ENCODE results near the gene PEX11B. TPM values are rescaled to one million over a fixed set of nuclear protein-coding genes. Genes with fewer than 3 reads are reported as not detected.

PEX11B gene
- polyA plus RNA-seq, 1 donor (not counting 4 experiments of a cell fraction or from before 2014, with no cell fraction given), result 97.7 TPM

- H3K27ac ChIP-seq (ENCODE audit: control insufficient read depth, insufficient read depth, low read length), result no peak overlapping the region
- H3K79me2 ChIP-seq (ENCODE audit: control insufficient read depth, insufficient read depth, low read length), result peaks cover 7% of the 10 kb centered on the region
- H4K20me1 ChIP-seq (ENCODE audit: control insufficient read depth, extremely low read depth, insufficient read depth, low read length), result no peaks in the 10 kb centered on the region
- H3K9me3 ChIP-seq (ENCODE audit: control insufficient read depth, low read depth, low read length), result no peaks in the 10 kb centered on the region
- H3K9me1 ChIP-seq (ENCODE audit: control insufficient read depth, extremely low read depth, insufficient read depth, low read length), result no peaks in the 10 kb centered on the region
- no peak for TF ChIP-seq CTCF (optimal IDR thresholded peaks at IDR 0.05 in 1 of 3, IDR thresholded peaks at IDR 0.05 in 1 of 3, conservative IDR thresholded peaks at IDR 0.05 in 1 of 3; ENCODE audit: extremely low read depth in 1 of 3, insufficient read depth in 2 of 3, low read length in 3 of 3)
- no peak for TF ChIP-seq EZH2 (IDR thresholded peaks at IDR 0.05; ENCODE audit: low read length)
- H2AFZ ChIP-seq (ENCODE audit: control insufficient read depth, low read length), result no peak overlapping the region
- no peaks in the 10 kb centered on the region for H3K27me3 ChIP-seq (ENCODE audit: control insufficient read depth, extremely low read depth, insufficient read depth, low read length)
- FAIRE-seq (no peak), DNase-seq (ENCODE audit: low read depth, low spot score) (no peak)
- H3K4me1 ChIP-seq (ENCODE audit: control insufficient read depth, extremely low read depth, insufficient read depth, low read length), result peaks cover 8% of the 10 kb centered on the region
- no peak overlapping the region for H3K4me2 ChIP-seq (ENCODE audit: control insufficient read depth, extremely low read depth, insufficient read depth, low read depth, low read length)
- dilution Hi-C loops (cut with MboI; ENCODE audit: extremely low pct_ligation_motif_present, low sequenced_read_pairs), result no loop called here
- no peaks in the 10 kb centered on the region for H3K36me3 ChIP-seq (ENCODE audit: control insufficient read depth in 2 of 2, extremely low read depth in 1 of 2, insufficient read depth in 2 of 2, low read length in 2 of 2)
- H3K4me3 ChIP-seq (ENCODE audit: control insufficient read depth in 2 of 3, extremely low read depth in 1 of 3, insufficient read depth in 2 of 3, low read depth in 1 of 3, low read length in 3 of 3), result no peak overlapping the region
- H3K9ac ChIP-seq (ENCODE audit: control insufficient read depth, extremely low read depth, insufficient read depth, low read length), result no peak overlapping the region
Observed at GRCh38 chr1:145951526-145951925, 33.0 kb upstream of the PEX11B start.

- DNase-seq (ENCODE audit: low read depth, low spot score), result no peak
- H3K9ac ChIP-seq (ENCODE audit: control insufficient read depth, extremely low read depth, insufficient read depth, low read length), result no peak overlapping the region
- no peak overlapping the region for H3K4me3 ChIP-seq (ENCODE audit: control insufficient read depth in 2 of 3, extremely low read depth in 1 of 3, insufficient read depth in 2 of 3, low read depth in 1 of 3, low read length in 3 of 3)
- no peaks in the 10 kb centered on the region for H3K9me3 ChIP-seq (ENCODE audit: control insufficient read depth, low read depth, low read length)
- H2AFZ ChIP-seq (ENCODE audit: control insufficient read depth, low read length), result no peak overlapping the region
- H3K79me2 ChIP-seq (ENCODE audit: control insufficient read depth, insufficient read depth, low read length), result peaks cover 2% of the 10 kb centered on the region
- no peaks in the 10 kb centered on the region for H3K27me3 ChIP-seq (ENCODE audit: control insufficient read depth, extremely low read depth, insufficient read depth, low read length)
- H3K4me2 ChIP-seq (ENCODE audit: control insufficient read depth, extremely low read depth, insufficient read depth, low read depth, low read length), result no peak overlapping the region
- TF ChIP-seq EZH2 (IDR thresholded peaks at IDR 0.05; ENCODE audit: low read length), result no peak
- TF ChIP-seq CTCF (optimal IDR thresholded peaks at IDR 0.05 in 1 of 3, IDR thresholded peaks at IDR 0.05 in 1 of 3, conservative IDR thresholded peaks at IDR 0.05 in 1 of 3; ENCODE audit: extremely low read depth in 1 of 3, insufficient read depth in 2 of 3, low read length in 3 of 3), result no peak
- dilution Hi-C loops (cut with MboI; ENCODE audit: extremely low pct_ligation_motif_present, low sequenced_read_pairs), result no loop called here
- H4K20me1 ChIP-seq (ENCODE audit: control insufficient read depth, extremely low read depth, insufficient read depth, low read length), result no peaks in the 10 kb centered on the region
- no peaks in the 10 kb centered on the region for H3K4me1 ChIP-seq (ENCODE audit: control insufficient read depth, extremely low read depth, insufficient read depth, low read length)
- no peaks in the 10 kb centered on the region for H3K9me1 ChIP-seq (ENCODE audit: control insufficient read depth, extremely low read depth, insufficient read depth, low read length)
- FAIRE-seq, result no peak
- no peak overlapping the region for H3K27ac ChIP-seq (ENCODE audit: control insufficient read depth, insufficient read depth, low read length)
- no peaks in the 10 kb centered on the region for H3K36me3 ChIP-seq (ENCODE audit: control insufficient read depth in 2 of 2, extremely low read depth in 1 of 2, insufficient read depth in 2 of 2, low read length in 2 of 2)
Observed at GRCh38 chr1:145949219-145949618, 30.7 kb upstream of the PEX11B start.
